ENCODE results near the gene DLG2.

Gene DLG2

DNA sequence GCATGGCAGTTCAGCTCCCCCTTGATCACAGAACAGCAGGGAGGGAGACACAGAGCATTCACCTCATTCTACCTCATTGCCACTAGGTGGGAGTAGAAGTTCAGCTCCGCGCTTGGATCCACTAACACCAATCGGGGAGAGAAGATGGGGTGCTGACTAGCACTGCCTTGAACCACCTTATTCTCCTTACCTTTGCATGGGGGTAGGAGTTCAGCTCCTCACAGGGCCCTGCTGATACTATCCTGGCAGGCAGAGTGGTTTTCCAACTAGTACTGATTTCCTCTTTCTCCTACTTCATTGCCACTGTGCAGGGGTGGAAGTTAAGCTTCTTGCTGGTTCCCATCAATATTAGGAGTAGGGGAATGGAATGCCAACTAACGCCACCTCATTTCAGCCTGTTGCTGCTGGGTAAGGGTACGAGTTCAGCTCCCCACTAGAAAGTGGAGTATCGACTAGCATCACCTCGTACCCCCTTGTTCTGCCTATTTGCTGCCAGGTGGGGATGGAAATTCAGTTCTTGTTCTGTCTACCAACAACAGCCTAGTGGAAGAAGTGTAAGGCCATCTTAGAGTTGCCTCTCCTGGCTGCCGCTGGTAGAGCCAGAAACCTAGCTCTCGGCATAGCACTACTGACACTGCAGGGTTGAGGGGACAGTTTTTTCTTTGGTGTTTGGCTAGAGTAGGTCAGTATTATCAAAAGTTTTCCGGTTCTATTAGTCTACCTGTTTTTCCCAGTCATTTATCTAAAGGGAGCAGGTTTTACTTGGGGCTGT lies 1790.1 kb downstream of the DLG2 start:
- no peak for DNase-seq (ENCODE audit: low read depth)
- TF ChIP-seq CTCF (IDR thresholded peaks at IDR 0.05; ENCODE audit: low read depth, low read length, missing control alignments) = peak; percentile 85

GRCh38 chr11:83836065-83836464 lies 1791.1 kb downstream of the DLG2 start:
- TF ChIP-seq CTCF (IDR thresholded peaks at IDR 0.05; ENCODE audit: low read depth, low read length, missing control alignments) = no peak
- no peak for DNase-seq (ENCODE audit: low read depth)
- H3K4me3 ChIP-seq (ENCODE audit: low read depth, low read length) = no peak overlapping the region

More for the DNA sequence above, 1790.1 kb downstream of the DLG2 start:
- H3K4me3 ChIP-seq (ENCODE audit: low read depth, low read length) = no peak overlapping the region

DNA sequence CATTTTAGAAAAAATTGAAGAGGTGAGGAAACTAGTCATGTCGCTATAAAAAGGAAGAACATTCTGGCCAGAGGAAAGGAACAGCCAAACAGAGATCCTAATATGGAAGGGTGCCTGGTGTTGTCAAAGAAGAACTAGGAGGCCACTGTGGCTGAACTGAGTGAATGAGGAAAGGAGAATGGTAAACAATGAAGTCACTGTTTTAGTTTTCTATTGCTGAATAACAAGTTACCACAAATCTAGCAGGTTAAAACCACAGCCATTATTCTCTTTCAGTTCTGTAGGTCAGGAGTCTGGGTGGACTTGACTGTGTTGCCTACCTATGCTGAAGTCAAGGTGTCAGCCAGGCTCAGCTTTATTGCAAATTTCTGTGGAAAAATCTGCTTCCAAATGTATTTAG lies 1791.7 kb downstream of the DLG2 start:
- DNase-seq (ENCODE audit: low read depth) = no peak
- no peak for TF ChIP-seq CTCF (IDR thresholded peaks at IDR 0.05; ENCODE audit: low read depth, low read length, missing control alignments)
- H3K4me3 ChIP-seq (ENCODE audit: low read depth, low read length) = no peak overlapping the region

- H3K4me3 ChIP-seq (ENCODE audit: low read depth, low read length) = no peak overlapping the region
- no peak for TF ChIP-seq CTCF (IDR thresholded peaks at IDR 0.05; ENCODE audit: low read depth, low read length, missing control alignments)
- no peak for DNase-seq (ENCODE audit: low read depth)
Observed at GRCh38 chr11:83831929-83832328, 1795.2 kb downstream of the DLG2 start.

- DNase-seq (ENCODE audit: low read depth) = no peak
- peak; percentile 62 for TF ChIP-seq CTCF (IDR thresholded peaks at IDR 0.05; ENCODE audit: low read depth, low read length, missing control alignments)
Observed at GRCh38 chr11:83827940-83828554, 1799.1 kb downstream of the DLG2 start.

DNA sequence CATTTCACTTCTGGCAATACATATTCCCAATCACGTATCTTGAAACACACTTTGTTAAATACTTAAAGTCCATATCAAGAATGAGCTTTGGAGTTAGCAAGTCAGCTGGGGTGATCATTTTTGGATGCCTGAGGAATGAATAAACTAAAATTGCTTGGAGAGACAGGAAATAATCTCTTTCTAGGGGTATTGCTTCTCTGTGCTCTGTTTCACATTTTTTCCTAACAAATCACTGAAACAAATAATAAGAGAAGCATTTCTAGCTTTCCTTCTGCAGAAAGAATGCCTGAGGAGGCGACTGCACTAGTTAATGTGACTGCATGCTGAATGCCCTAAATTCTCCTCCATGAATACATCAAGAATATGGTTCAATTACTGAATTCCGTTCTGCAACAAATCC lies 1799.6 kb downstream of the DLG2 start:
- TF ChIP-seq CTCF (IDR thresholded peaks at IDR 0.05; ENCODE audit: low read depth, low read length, missing control alignments) = no peak
- no peak for DNase-seq (ENCODE audit: low read depth)
- no peak overlapping the region for H3K4me3 ChIP-seq (ENCODE audit: low read depth, low read length)

More at GRCh38 chr11:83827940-83828554, 1799.1 kb downstream of the DLG2 start:
- H3K4me3 ChIP-seq (ENCODE audit: low read depth, low read length) = no peak overlapping the region

Measured in GM12864 (cell line).